Testis (tissue), 3 donors: ENCODE data around the gene NBEA. TPM values are rescaled to one million over a fixed set of nuclear protein-coding genes. Genes with fewer than 3 reads are reported as not detected.

Experiments used
- DNase-seq: peaks from one replicate; pipeline ENCODE4 v3.0.0-alpha.2; 2019
- H3K27ac ChIP-seq, 2 donors: fragments of 200-600 bp; sonication (generic); one replicate each; pipeline ENCODE4 v1.5.1; 2019
- H3K27me3 ChIP-seq: fragments of 200-600 bp; sonication (generic); one replicate; pipeline ENCODE4 v1.5.1; 2019
- H3K36me3 ChIP-seq: fragments of 200-600 bp; sonication (generic); one replicate; pipeline ENCODE4 v1.5.1; 2017; ENCODE audit warnings: low read depth; ENCODE audit errors: missing control alignments
- H3K4me1 ChIP-seq: fragments of 200-600 bp; sonication (generic); one replicate; pipeline ENCODE4 v1.5.1; 2019
- H3K4me3 ChIP-seq, 2 donors: fragments of 200-600 bp; sonication (generic); one replicate each; pipeline ENCODE4 v1.5.1; 2017 to 2019
- H3K9me3 ChIP-seq: fragments of 200-600 bp; sonication (generic); one replicate; pipeline ENCODE4 v1.5.1; 2017
- POLR2A ChIP-seq: fragments of 450-650 bp; IDR thresholded peaks from one replicate; pipeline ENCODE4 v1.6.1; 2017; ENCODE audit warnings: antibody characterized with exemption, mild to moderate bottlenecking, moderate library complexity
- WGBS, 2 donors: methylation state at CpG; one replicate each; pipeline ENCODE4 v1.1.5; 2018; 5-methylcytosine and 5-hydroxymethylcytosine counted together
- intact Hi-C: fragments of 100-400 bp; cut with DNase I; formaldehyde crosslinking; loops from one replicate; pipeline ENCODE4 v1.15.1; 2023; ENCODE audit warnings: low total_unique reads
- polyA plus RNA-seq: library from polyadenylated mRNA; stranded (reverse); fragments of 350-450 nt; fragmentation: Illumina TruSeq; extraction: RNeasy Lipid Tissue Mini Kit (QIAGEN cat#74804); gene quantifications from one replicate; pipeline ENCODE4 v1.2.3, GENCODE V29; 2014; ENCODE audit warnings: low read depth, low replicate concordance; ENCODE audit not compliant: insufficient read depth
- total RNA-seq, 2 donors: library from RNA; depleted of rRNA; stranded (reverse); fragments of >200 nt; gene quantifications; one replicate each; pipeline ENCODE4 v1.2.3, GENCODE V29; 2016
- TF ChIP-seq, protein P1 (sequence below), 3 experiments: fragments of 450-650 bp in 2 of 3; fragments of 200-600 bp in 1 of 3; sonication (generic) in 1 of 3; IDR thresholded peaks; one replicate each; pipeline ENCODE4 v1.5.1; 2016 to 2019; ENCODE audit warnings: antibody characterized with exemption in 3 of 3, mild to moderate bottlenecking in 2 of 3, moderate library complexity in 1 of 3

Gene NBEA
- total and polyA plus RNA-seq, 3 donors from 2014 or later, result 8.6 to 22.2 (median 18.3) TPM

DNA sequence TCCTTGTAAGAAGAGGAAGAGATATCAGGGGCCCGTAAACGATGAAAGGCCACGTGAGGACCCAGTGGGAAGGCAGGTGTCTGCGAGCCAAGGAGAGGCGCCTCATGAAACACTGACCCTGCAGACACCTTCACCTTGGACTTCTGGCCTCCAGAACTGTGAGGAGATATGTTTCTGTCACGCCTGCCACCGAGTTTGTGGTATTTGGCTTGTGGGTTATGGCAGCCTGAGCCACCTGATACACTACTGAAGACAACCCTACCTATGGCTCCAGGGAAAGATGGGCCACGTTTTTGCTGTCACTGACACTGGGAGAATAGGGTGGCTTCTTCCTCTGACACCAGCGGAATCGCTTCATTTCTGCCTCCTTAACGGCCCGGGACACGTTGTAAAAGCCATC is 752.0 kb downstream of the NBEA start:
- no peak overlapping the region for H3K4me3 ChIP-seq
- no peak for DNase-seq
- 84 to 90% methylated on average over 13 of the region's 13 CpGs for WGBS, 2 donors

DNA sequence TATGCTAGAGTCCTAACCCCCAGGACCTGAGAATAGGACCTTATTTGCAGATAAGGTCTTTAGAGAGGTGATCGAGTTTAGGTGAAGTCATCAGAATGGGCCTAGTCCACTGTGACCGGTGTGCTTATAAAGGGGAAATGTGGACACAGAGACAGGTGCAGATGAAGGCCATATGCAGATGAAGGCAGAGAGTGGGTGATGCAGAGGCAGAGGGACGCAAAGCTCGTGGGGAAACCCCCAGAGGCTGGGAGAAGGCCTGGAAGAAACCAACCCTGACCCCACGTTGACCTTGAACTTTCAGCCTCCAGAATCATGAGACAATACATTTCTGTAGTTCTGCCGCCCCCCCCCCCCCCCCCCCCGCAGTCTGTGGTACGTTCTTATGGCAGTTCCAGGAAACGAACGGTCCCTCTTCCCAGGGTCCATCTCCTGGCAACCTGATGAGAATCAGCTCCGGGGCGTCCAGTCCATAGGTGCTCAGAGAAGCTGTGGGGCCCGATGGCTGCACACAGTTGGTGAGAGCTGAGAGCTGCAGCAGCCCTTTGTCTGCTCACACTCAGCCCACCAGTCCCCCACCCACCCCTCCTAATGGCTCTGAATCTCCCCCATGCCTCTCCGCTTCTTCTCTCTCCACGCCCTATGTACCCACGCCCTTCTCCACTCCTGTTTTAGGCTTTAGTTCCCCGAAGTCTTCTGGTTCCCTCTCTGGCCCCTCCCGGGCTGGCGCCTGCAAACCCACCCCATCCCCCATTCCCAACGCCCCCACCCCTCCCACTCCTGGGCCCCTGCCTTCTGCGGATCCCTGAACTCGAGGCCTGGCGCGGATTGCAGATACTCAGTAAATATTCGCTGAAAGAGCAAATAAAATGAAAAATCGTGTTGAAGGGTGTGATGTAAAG is 752.7 kb downstream of the NBEA start:
- Histone ChIP-seq H3K27me3 (no peaks in the 10 kb centered on the region), H3K9me3 (no peaks in the 10 kb centered on the region), H3K4me3 (no peak overlapping the region), H3K27ac (no peak overlapping the region), H3K4me1 (no peaks in the 10 kb centered on the region), H3K36me3 (no peaks in the 10 kb centered on the region)
- TF ChIP-seq POLR2A, result no peak
- TF ChIP-seq, protein P1, sequence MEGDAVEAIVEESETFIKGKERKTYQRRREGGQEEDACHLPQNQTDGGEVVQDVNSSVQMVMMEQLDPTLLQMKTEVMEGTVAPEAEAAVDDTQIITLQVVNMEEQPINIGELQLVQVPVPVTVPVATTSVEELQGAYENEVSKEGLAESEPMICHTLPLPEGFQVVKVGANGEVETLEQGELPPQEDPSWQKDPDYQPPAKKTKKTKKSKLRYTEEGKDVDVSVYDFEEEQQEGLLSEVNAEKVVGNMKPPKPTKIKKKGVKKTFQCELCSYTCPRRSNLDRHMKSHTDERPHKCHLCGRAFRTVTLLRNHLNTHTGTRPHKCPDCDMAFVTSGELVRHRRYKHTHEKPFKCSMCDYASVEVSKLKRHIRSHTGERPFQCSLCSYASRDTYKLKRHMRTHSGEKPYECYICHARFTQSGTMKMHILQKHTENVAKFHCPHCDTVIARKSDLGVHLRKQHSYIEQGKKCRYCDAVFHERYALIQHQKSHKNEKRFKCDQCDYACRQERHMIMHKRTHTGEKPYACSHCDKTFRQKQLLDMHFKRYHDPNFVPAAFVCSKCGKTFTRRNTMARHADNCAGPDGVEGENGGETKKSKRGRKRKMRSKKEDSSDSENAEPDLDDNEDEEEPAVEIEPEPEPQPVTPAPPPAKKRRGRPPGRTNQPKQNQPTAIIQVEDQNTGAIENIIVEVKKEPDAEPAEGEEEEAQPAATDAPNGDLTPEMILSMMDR (IDR thresholded peaks at IDR 0.05), result no peak
- no peak for DNase-seq
- intact Hi-C loops, result no loop called here
- WGBS, 2 donors, result 64 to 74% methylated on average over 24 to 25 of the region's 26 CpGs

More for the DNA sequence above, 752.0 kb downstream of the NBEA start:
- H3K36me3 ChIP-seq, result no peaks in the 10 kb centered on the region
- no peaks in the 10 kb centered on the region for H3K4me1 ChIP-seq
- intact Hi-C loops, result no loop called here
- TF ChIP-seq, protein P1 (IDR thresholded peaks at IDR 0.05), result no peak
- TF ChIP-seq POLR2A, result no peak
- no peaks in the 10 kb centered on the region for H3K27me3 ChIP-seq
- H3K9me3 ChIP-seq, result no peaks in the 10 kb centered on the region
- no peak overlapping the region for H3K27ac ChIP-seq

DNA sequence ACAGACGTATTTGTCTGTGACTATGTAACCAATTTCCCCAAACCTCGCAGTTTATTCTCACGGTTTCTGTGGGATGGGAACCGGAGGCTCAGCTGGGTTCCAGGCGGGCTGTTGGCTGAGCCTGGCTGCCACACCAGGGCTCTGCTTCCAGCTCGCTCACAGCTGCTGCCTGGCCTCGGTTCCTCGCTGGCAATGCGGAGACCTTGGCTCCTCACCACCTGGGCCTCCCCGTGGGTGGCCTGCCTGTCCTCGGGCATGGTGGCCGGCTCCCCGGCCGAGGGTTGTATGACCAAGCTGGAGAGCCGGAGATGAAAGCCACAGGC is 753.3 kb downstream of the NBEA start:
- no peaks in the 10 kb centered on the region for H3K36me3 ChIP-seq

DNA sequence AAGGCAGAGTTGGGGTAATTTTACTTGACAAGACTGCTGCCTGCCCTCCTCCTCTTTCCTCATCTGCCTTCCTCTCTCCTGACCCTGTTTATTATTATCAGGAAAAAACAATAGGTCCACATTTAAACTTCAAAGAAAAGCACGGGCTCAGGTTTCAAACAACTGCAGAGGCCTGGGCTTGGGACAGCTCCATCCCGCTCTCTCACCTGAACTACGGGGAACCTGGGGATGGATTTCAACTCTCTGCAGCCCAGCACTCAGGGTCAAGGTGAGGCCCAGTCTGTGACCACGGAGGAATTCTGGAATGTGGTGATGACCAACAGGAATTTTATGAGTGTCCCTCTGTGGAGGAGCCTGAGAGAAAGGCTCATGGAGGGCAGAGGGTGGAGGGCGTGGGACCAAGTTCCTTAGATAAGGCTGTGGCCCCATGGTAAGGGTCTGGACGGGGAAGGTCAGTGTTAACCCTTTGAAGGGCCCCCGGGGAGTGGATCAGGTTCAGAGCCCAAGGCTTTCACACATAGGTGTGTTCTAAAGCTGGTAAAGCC is 755.2 kb downstream of the NBEA start:
- no peak for DNase-seq

More for the DNA sequence above, 753.3 kb downstream of the NBEA start:
- H3K4me1 ChIP-seq, result no peaks in the 10 kb centered on the region
- H3K9me3 ChIP-seq, result no peaks in the 10 kb centered on the region
- TF ChIP-seq, protein P1 (IDR thresholded peaks at IDR 0.05), result no peak
- TF ChIP-seq POLR2A, result no peak
- no peak for DNase-seq
- no peaks in the 10 kb centered on the region for H3K27me3 ChIP-seq
- no peak overlapping the region for H3K27ac ChIP-seq
- intact Hi-C loops, result no loop called here
- H3K4me3 ChIP-seq, result no peak overlapping the region
- 77 to 84% methylated on average over 7 to 15 of the region's 15 CpGs for WGBS, 2 donors

More for the DNA sequence above, 755.2 kb downstream of the NBEA start:
- H3K4me1 ChIP-seq, result no peaks in the 10 kb centered on the region
- H3K36me3 ChIP-seq, result no peaks in the 10 kb centered on the region
- no peaks in the 10 kb centered on the region for H3K27me3 ChIP-seq
- TF ChIP-seq POLR2A, result no peak
- TF ChIP-seq, protein P1 (IDR thresholded peaks at IDR 0.05), result no peak
- H3K9me3 ChIP-seq, result no peaks in the 10 kb centered on the region
- 67 to 73% methylated on average over 4 to 7 of the region's 7 CpGs for WGBS, 2 donors
- no peak overlapping the region for H3K27ac ChIP-seq
- intact Hi-C loops, result no loop called here
- H3K4me3 ChIP-seq, result no peak overlapping the region
